Activated CD8-positive, alpha-beta memory T cell treated with anti-CD3 and anti-CD28 coated beads for 36 hours (primary cell): ENCODE results near the gene RAB27B. TPM values are rescaled to one million over a fixed set of nuclear protein-coding genes. Genes with fewer than 3 reads are reported as not detected.

Experiments used
- CTCF ChIA-PET: fragments of 350-600 bp; sonication (Branson Sonifier 250); formaldehyde crosslinking; loops from one replicate; lab custom pipeline; 2021; ENCODE audit warnings: antibody characterized with exemption; lab: Charles Lee
- POLR2A ChIA-PET: fragments of 350-600 bp; sonication (Branson Sonifier 250); formaldehyde crosslinking; loops from one replicate; lab custom pipeline; 2021; ENCODE audit warnings: antibody characterized with exemption; lab: Charles Lee
- total RNA-seq, 2 experiments: library from RNA; stranded (reverse); gene quantifications; one replicate each; pipeline ENCODE4 v1.2.3, GENCODE V29; 2021

The RAB27B gene
- total RNA-seq, 2 experiments from 2014 or later, result 0.19 to 0.42 TPM

GRCh38 chr18:54856105-54856646, 27.9 kb downstream of the RAB27B start:
- ChIA-PET POLR2A (no interaction called here), CTCF (no interaction called here)

- CTCF ChIA-PET, result no interaction called here
- POLR2A ChIA-PET, result no interaction called here
Observed at GRCh38 chr18:54857499-54857898, 29.2 kb downstream of the RAB27B start.

GRCh38 chr18:54859667-54860421, 31.6 kb downstream of the RAB27B start:
- ChIA-PET POLR2A (no interaction called here), CTCF (no interaction called here)

GRCh38 chr18:54860941-54861340, 32.7 kb downstream of the RAB27B start:
- CTCF ChIA-PET, result no interaction called here

GRCh38 chr18:54867131-54867530, 38.9 kb downstream of the RAB27B start:
- ChIA-PET CTCF (no interaction called here), POLR2A (no interaction called here)

More at GRCh38 chr18:54860941-54861340, 32.7 kb downstream of the RAB27B start:
- POLR2A ChIA-PET, result no interaction called here

- CTCF ChIA-PET, result no interaction called here
- POLR2A ChIA-PET, result no interaction called here
Observed at GRCh38 chr18:54871231-54871630, 43.0 kb downstream of the RAB27B start.

- POLR2A ChIA-PET, result no interaction called here
- CTCF ChIA-PET, result no interaction called here
Observed at GRCh38 chr18:54872681-54873080, 44.4 kb downstream of the RAB27B start.

GRCh38 chr18:54873884-54874255, 45.6 kb downstream of the RAB27B start:
- ChIA-PET POLR2A (no interaction called here), CTCF (no interaction called here)

GRCh38 chr18:54875063-54875462, 46.8 kb downstream of the RAB27B start:
- CTCF ChIA-PET, result no interaction called here
- POLR2A ChIA-PET, result no interaction called here

- POLR2A ChIA-PET, result no interaction called here
- CTCF ChIA-PET, result no interaction called here
Observed at GRCh38 chr18:54877076-54877475, 48.8 kb downstream of the RAB27B start.

GRCh38 chr18:54878159-54878622, 49.9 kb downstream of the RAB27B start:
- CTCF ChIA-PET, result no interaction called here
- POLR2A ChIA-PET, result no interaction called here

- ChIA-PET CTCF (no interaction called here), POLR2A (no interaction called here)
Observed at GRCh38 chr18:54878659-54879358, 50.5 kb downstream of the RAB27B start.

- POLR2A ChIA-PET, result no interaction called here
Observed at GRCh38 chr18:54879691-54880090, 51.4 kb downstream of the RAB27B start.

GRCh38 chr18:54880395-54881105, 52.3 kb downstream of the RAB27B start:
- CTCF ChIA-PET, result no interaction called here
- POLR2A ChIA-PET, result no interaction called here

More at GRCh38 chr18:54879691-54880090, 51.4 kb downstream of the RAB27B start:
- CTCF ChIA-PET, result no interaction called here

- ChIA-PET CTCF (no interaction called here), POLR2A (no interaction called here)
Observed at GRCh38 chr18:54881229-54881768, 53.0 kb downstream of the RAB27B start.

GRCh38 chr18:54882318-54882717, 54.0 kb downstream of the RAB27B start:
- ChIA-PET POLR2A (no interaction called here), CTCF (no interaction called here)

GRCh38 chr18:54883816-54884604, 55.7 kb downstream of the RAB27B start:
- CTCF ChIA-PET, result no interaction called here

GRCh38 chr18:54888378-54888777, 60.1 kb downstream of the RAB27B start:
- ChIA-PET CTCF (no interaction called here), POLR2A (no interaction called here)

More at GRCh38 chr18:54883816-54884604, 55.7 kb downstream of the RAB27B start:
- POLR2A ChIA-PET, result no interaction called here

- ChIA-PET CTCF (no interaction called here), POLR2A (no interaction called here)
Observed at GRCh38 chr18:54888933-54889332, 60.7 kb downstream of the RAB27B start.
